ENCODE results near the gene CAMSAP1. TPM values are rescaled to one million over a fixed set of nuclear protein-coding genes. Genes with fewer than 3 reads are reported as not detected.

The CAMSAP1 gene
- polyA plus RNA-seq, 1 donor from 2014 or later, result 58.5 TPM

DNA sequence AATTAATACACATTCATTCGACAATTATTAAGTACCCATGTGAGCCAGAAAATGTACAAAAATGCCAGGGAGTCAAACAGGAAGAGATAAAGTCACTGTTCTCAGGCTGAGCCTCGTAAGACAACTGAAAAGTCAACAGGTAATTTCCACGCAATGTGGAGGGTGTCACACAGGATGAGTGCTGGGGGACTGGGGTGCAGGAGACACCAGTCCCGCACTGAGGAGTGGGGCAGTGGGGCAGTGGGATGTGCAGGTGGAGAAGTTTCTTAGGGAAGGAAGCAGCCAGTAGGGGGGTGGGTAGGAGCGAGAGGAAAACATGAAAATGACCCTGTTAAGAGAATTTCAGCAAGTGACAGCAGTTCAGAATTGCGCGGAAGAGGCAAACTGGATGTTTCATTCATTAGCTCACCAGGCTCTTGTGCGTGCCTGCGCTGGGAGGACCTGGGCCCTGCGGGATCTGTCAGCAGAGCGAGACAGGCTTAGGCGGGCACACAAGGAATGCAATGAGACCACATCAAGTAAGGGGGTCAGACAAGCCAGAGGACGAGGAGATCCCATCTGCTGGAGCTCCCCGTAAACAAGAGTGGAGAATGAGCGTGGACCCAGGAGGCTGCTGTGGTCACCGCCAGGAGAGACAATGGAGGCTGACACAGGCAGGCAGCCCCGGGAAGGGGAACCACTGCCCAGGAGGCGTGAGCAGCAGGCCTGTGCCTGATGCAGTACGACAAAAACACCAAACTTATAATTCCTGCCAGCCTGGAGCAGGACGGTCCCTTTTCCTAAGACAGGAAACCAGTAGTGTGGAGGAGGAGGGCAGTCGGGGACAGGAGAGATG is 21.0 kb downstream of the CAMSAP1 start:
- no peak overlapping the region for H3K9ac ChIP-seq (ENCODE audit: low read length)
- H3K9me2 ChIP-seq (ENCODE audit: insufficient read depth, low read length), result no peaks in the 10 kb centered on the region
- no peak overlapping the region for H3K4me2 ChIP-seq (ENCODE audit: low read length)
- peaks cover 92% of the 10 kb centered on the region for H3K79me2 ChIP-seq (replicated peaks; ENCODE audit: insufficient read depth, low read length)
- peaks cover 5% of the 10 kb centered on the region for H3K36me3 ChIP-seq (ENCODE audit: insufficient read depth, low read length)
- H3K27me3 ChIP-seq (ENCODE audit: insufficient read depth, low read depth, low read length), result no peaks in the 10 kb centered on the region
- no peaks in the 10 kb centered on the region for H3K9me3 ChIP-seq (ENCODE audit: low read length)
- no peaks in the 10 kb centered on the region for H3F3A ChIP-seq (ENCODE audit: insufficient read depth, low read length, poor library complexity, severe bottlenecking)
- peak overlapping the region; percentile 40 for H3K4me3 ChIP-seq (ENCODE audit: low read length)
- TF ChIP-seq EZH2 (IDR thresholded peaks at IDR 0.05; ENCODE audit: borderline replicate concordance, insufficient read depth, low read length, poor library complexity, severe bottlenecking) (no peak), EP300 (conservative IDR thresholded peaks at IDR 0.05; ENCODE audit: poor library complexity, severe bottlenecking) (peak; percentile 23)
- no peak overlapping the region for H2AFZ ChIP-seq (ENCODE audit: low read depth, low read length)
- peaks cover 94% of the 10 kb centered on the region for H4K20me1 ChIP-seq (ENCODE audit: insufficient read depth)
- H3K27ac ChIP-seq (ENCODE audit: low read length), result peak overlapping the region; percentile 46

DNA sequence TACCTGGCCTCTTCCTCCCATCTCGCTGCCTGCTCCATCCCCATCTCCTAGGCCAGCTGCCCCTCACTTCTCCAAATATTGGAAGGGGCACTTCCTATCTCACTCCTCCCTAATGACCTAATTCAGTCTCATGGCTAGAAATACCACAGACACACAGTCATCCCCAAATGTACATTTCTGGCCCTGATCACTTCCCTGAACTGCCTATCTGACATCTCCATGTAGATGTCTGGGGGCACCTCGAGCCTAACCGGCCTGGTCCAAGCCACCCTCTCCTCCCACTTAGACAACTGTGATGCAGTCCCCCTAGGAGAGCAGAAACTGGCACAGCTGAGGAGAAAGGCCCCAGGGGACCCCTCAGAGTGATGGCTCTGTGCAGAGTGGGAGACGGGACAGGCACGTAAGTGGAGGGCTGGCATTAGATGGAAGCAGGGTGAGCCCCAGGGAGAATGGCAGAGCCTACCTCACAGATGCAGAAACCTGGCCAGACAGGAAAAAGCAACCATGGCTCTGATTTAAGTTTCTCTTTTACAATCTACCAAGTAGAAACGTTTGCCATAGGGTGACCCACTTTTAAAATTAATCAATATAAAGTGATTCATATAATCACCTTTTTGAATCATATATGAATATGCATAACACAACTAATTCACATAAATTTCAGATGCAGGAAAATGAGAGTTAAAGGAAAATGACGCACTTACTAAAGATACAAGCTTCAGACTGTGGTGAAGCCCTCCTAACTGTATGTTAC is 22.1 kb downstream of the CAMSAP1 start:
- TF ChIP-seq, protein P1, sequence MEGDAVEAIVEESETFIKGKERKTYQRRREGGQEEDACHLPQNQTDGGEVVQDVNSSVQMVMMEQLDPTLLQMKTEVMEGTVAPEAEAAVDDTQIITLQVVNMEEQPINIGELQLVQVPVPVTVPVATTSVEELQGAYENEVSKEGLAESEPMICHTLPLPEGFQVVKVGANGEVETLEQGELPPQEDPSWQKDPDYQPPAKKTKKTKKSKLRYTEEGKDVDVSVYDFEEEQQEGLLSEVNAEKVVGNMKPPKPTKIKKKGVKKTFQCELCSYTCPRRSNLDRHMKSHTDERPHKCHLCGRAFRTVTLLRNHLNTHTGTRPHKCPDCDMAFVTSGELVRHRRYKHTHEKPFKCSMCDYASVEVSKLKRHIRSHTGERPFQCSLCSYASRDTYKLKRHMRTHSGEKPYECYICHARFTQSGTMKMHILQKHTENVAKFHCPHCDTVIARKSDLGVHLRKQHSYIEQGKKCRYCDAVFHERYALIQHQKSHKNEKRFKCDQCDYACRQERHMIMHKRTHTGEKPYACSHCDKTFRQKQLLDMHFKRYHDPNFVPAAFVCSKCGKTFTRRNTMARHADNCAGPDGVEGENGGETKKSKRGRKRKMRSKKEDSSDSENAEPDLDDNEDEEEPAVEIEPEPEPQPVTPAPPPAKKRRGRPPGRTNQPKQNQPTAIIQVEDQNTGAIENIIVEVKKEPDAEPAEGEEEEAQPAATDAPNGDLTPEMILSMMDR (IDR thresholded peaks at IDR 0.05; ENCODE audit: poor library complexity, severe bottlenecking), result no peak
- no peak for TF ChIP-seq MXI1 (conservative IDR thresholded peaks at IDR 0.05; ENCODE audit: poor library complexity, severe bottlenecking)
- no peak for TF ChIP-seq EZH2 (IDR thresholded peaks at IDR 0.05; ENCODE audit: borderline replicate concordance, insufficient read depth, low read length, poor library complexity, severe bottlenecking)
- TF ChIP-seq, protein P2, sequence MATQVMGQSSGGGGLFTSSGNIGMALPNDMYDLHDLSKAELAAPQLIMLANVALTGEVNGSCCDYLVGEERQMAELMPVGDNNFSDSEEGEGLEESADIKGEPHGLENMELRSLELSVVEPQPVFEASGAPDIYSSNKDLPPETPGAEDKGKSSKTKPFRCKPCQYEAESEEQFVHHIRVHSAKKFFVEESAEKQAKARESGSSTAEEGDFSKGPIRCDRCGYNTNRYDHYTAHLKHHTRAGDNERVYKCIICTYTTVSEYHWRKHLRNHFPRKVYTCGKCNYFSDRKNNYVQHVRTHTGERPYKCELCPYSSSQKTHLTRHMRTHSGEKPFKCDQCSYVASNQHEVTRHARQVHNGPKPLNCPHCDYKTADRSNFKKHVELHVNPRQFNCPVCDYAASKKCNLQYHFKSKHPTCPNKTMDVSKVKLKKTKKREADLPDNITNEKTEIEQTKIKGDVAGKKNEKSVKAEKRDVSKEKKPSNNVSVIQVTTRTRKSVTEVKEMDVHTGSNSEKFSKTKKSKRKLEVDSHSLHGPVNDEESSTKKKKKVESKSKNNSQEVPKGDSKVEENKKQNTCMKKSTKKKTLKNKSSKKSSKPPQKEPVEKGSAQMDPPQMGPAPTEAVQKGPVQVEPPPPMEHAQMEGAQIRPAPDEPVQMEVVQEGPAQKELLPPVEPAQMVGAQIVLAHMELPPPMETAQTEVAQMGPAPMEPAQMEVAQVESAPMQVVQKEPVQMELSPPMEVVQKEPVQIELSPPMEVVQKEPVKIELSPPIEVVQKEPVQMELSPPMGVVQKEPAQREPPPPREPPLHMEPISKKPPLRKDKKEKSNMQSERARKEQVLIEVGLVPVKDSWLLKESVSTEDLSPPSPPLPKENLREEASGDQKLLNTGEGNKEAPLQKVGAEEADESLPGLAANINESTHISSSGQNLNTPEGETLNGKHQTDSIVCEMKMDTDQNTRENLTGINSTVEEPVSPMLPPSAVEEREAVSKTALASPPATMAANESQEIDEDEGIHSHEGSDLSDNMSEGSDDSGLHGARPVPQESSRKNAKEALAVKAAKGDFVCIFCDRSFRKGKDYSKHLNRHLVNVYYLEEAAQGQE (IDR thresholded peaks at IDR 0.05; ENCODE audit: borderline replicate concordance), result no peak
- no peak for TF ChIP-seq POLR2AphosphoS5 (IDR thresholded peaks at IDR 0.05)
- TF ChIP-seq SMC3 (conservative IDR thresholded peaks at IDR 0.05; ENCODE audit: poor library complexity), result no peak
- TF ChIP-seq EP300 (conservative IDR thresholded peaks at IDR 0.05; ENCODE audit: poor library complexity, severe bottlenecking), result no peak
- no peak for TF ChIP-seq RAD21 (conservative IDR thresholded peaks at IDR 0.05)
- TF ChIP-seq TAF1 (IDR thresholded peaks at IDR 0.05; ENCODE audit: low read depth), result no peak
- H3K27ac ChIP-seq (ENCODE audit: low read length), result no peak overlapping the region

More for the DNA sequence above, 22.1 kb downstream of the CAMSAP1 start:
- Histone ChIP-seq H4K20me1 (ENCODE audit: insufficient read depth) (peaks cover 94% of the 10 kb centered on the region), H3K27me3 (ENCODE audit: insufficient read depth, low read depth, low read length) (no peaks in the 10 kb centered on the region), H3K9me2 (ENCODE audit: insufficient read depth, low read length) (no peaks in the 10 kb centered on the region), H3K4me2 (ENCODE audit: low read length) (no peak overlapping the region), H2AFZ (ENCODE audit: low read depth, low read length) (no peak overlapping the region), H3K9me3 (ENCODE audit: low read length) (no peaks in the 10 kb centered on the region), H3K36me3 (ENCODE audit: insufficient read depth, low read length) (peaks cover 5% of the 10 kb centered on the region), H3F3A (ENCODE audit: insufficient read depth, low read length, poor library complexity, severe bottlenecking) (no peaks in the 10 kb centered on the region), H3K9ac (ENCODE audit: low read length) (no peak overlapping the region), H3K79me2 (replicated peaks; ENCODE audit: insufficient read depth, low read length) (peaks cover 92% of the 10 kb centered on the region), H3K4me3 (ENCODE audit: low read length) (peak overlapping the region; percentile 40)

Measured in neural cell (in vitro differentiated cells).